HepG2 (cell line): ENCODE measurements around the gene TPH1. TPM values are rescaled to one million over a fixed set of nuclear protein-coding genes. Genes with fewer than 3 reads are reported as not detected.

ENCODE experiments used
- ELF1 ChIP-seq: sonication (generic); formaldehyde crosslinking; IDR thresholded peaks from 2 replicates; pipeline ENCODE4 v1.4.0; 2020; ENCODE audit warnings: missing genetic modification reagents
- GATAD2A ChIP-seq: IDR thresholded peaks from 2 replicates; pipeline ENCODE4 v1.6.1; 2016
- KAT2B ChIP-seq: fragments of 150-350 bp; IDR thresholded peaks from 2 replicates; pipeline ENCODE4 v1.6.1; 2014; ENCODE audit warnings: low read depth, low read length, borderline replicate concordance
- KLF11 ChIP-seq: IDR thresholded peaks from 2 replicates; pipeline ENCODE4 v1.6.1; 2016; ENCODE audit warnings: missing compliant biosample characterization
- KMT2B ChIP-seq: IDR thresholded peaks from 2 replicates; pipeline ENCODE4 v1.6.1; 2016; ENCODE audit warnings: missing genetic modification reagents, missing compliant biosample characterization
- PHF20 ChIP-seq: sonication (generic); formaldehyde crosslinking; IDR thresholded peaks from 2 replicates; pipeline ENCODE4 v1.5.0; 2020; ENCODE audit warnings: mild to moderate bottlenecking, missing genetic modification reagents
- SIX4 ChIP-seq: sonication (generic); formaldehyde crosslinking; IDR thresholded peaks from 2 replicates; pipeline ENCODE4 v1.4.0; 2020; ENCODE audit warnings: missing genetic modification reagents
- TEAD3 ChIP-seq: optimal IDR thresholded peaks from 2 replicates; pipeline ENCODE3; 2016; ENCODE audit warnings: borderline replicate concordance
- polyA plus RNA-seq, 8 experiments: library from polyadenylated mRNA; depleted of rRNA in 3 of 8; stranded (reverse) in 7 of 8; unstranded in 1 of 8; fragments of >200 nt; fragmentation: Illumina TruSeq in 4 of 8; extraction: Trizol in 4 of 8; gene quantifications; 2 replicates each; pipeline versions ENCODE4 v1.2.1 to v1.2.3, GENCODE V29; 2011 to 2016; ENCODE audit warnings: low read depth in 4 of 8, missing spikeins in 1 of 8, mixed read lengths in 1 of 8; ENCODE audit not compliant: insufficient read depth in 1 of 8
- total RNA-seq, 5 experiments: library from RNA; depleted of rRNA; stranded (reverse); fragments of >200 nt; fragmentation: Illumina TruSeq; extraction: Trizol; gene quantifications; 2 replicates each; pipeline ENCODE4 v1.2.3, GENCODE V29; 2016; ENCODE audit warnings: low read depth in 1 of 5
- TF ChIP-seq, protein P1 (sequence below): sonication (generic); formaldehyde crosslinking; IDR thresholded peaks from 2 replicates; pipeline ENCODE4 v1.4.0; 2020; ENCODE audit warnings: missing genetic modification reagents, borderline replicate concordance
- TF ChIP-seq, protein P2 (sequence below): sonication (generic); formaldehyde crosslinking; IDR thresholded peaks from 2 replicates; pipeline ENCODE4 v1.5.1; 2020; ENCODE audit warnings: mild to moderate bottlenecking, moderate library complexity, missing genetic modification reagents
- TF ChIP-seq, protein P3 (sequence below): sonication (generic); formaldehyde crosslinking; conservative IDR thresholded peaks from 2 replicates; pipeline ENCODE4 v1.8.0; 2022; ENCODE audit warnings: mild to moderate bottlenecking, moderate library complexity, missing genetic modification reagents
- TF ChIP-seq, protein P4 (sequence below): sonication (generic); formaldehyde crosslinking; conservative IDR thresholded peaks from 2 replicates; pipeline ENCODE4 v1.4.0; 2020; ENCODE audit warnings: mild to moderate bottlenecking, missing genetic modification reagents, moderate library complexity
- TF ChIP-seq, protein P5 (sequence below): sonication (generic); formaldehyde crosslinking; conservative IDR thresholded peaks from 2 replicates; pipeline ENCODE4 v1.4.0; 2020; ENCODE audit warnings: missing genetic modification reagents
- TF ChIP-seq, protein P6 (sequence below): IDR thresholded peaks from 2 replicates; pipeline ENCODE4 v1.6.1; 2016; ENCODE audit warnings: missing compliant biosample characterization, missing genetic modification reagents, borderline replicate concordance

The TPH1 gene
- total and polyA plus RNA-seq, 2 of the 13 experiments (the other 11 are each of a cell fraction or from before 2014, with no cell fraction given) = 0.26 to 0.53 TPM

DNA sequence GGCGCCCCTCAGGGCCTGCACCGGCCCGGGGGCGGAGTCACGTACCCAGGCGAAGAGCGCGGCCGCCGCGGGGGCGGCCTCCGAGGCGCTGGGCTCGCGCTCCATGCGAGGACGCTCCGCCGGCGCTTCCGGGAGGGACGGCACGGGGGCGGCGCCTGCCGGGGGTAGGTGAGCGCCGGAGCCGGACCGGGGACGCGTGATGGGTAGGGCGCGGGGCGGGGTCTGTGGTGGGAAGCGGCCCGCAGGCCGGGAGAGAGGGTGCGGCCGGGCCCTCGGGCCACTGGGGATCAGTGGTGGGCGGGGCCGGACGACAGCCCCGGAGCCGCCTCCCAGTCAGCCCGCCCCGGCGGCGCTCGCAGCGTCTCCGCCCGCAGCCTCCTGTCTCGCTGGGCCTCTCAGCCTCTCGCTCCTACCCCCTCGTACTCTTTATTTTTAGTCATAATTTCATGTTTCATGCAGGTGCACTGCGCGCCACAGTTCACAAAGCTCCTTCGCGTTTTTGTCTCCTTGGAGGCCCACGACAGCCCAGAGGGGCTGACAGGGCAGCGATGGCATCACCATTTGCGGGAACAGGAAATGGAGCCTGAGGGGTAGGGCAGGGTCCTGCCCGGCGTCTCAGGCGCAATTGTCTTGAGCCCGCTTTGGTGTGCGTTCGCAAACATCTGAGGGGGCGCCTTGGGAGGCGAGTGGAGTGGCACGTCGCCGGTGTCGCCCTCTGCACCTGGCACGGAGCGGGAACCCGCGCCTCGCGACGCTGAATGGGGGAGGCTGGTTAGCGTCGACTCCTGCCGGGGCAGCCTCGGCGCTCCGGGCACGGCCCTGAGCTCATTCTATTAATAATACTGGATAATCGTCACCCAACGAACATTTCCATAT lies 32.9 kb downstream of the TPH1 start, which contains the start of gene SERGEF (continued):
- TF ChIP-seq, protein P1, sequence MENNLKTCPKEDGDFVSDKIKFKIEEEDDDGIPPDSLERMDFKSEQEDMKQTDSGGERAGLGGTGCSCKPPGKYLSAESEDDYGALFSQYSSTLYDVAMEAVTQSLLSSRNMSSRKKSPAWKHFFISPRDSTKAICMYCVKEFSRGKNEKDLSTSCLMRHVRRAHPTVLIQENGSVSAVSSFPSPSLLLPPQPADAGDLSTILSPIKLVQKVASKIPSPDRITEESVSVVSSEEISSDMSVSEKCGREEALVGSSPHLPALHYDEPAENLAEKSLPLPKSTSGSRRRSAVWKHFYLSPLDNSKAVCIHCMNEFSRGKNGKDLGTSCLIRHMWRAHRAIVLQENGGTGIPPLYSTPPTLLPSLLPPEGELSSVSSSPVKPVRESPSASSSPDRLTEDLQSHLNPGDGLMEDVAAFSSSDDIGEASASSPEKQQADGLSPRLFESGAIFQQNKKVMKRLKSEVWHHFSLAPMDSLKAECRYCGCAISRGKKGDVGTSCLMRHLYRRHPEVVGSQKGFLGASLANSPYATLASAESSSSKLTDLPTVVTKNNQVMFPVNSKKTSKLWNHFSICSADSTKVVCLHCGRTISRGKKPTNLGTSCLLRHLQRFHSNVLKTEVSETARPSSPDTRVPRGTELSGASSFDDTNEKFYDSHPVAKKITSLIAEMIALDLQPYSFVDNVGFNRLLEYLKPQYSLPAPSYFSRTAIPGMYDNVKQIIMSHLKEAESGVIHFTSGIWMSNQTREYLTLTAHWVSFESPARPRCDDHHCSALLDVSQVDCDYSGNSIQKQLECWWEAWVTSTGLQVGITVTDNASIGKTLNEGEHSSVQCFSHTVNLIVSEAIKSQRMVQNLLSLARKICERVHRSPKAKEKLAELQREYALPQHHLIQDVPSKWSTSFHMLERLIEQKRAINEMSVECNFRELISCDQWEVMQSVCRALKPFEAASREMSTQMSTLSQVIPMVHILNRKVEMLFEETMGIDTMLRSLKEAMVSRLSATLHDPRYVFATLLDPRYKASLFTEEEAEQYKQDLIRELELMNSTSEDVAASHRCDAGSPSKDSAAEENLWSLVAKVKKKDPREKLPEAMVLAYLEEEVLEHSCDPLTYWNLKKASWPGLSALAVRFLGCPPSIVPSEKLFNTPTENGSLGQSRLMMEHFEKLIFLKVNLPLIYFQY (CRISPR knock-in tag) = peak; percentile 45; the same call in 1 of the 2 replicates
- TF ChIP-seq, protein P2, sequence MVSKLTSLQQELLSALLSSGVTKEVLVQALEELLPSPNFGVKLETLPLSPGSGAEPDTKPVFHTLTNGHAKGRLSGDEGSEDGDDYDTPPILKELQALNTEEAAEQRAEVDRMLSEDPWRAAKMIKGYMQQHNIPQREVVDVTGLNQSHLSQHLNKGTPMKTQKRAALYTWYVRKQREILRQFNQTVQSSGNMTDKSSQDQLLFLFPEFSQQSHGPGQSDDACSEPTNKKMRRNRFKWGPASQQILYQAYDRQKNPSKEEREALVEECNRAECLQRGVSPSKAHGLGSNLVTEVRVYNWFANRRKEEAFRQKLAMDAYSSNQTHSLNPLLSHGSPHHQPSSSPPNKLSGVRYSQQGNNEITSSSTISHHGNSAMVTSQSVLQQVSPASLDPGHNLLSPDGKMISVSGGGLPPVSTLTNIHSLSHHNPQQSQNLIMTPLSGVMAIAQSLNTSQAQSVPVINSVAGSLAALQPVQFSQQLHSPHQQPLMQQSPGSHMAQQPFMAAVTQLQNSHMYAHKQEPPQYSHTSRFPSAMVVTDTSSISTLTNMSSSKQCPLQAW = peak; percentile 65; the same call in 1 of the 2 replicates
- TF ChIP-seq, protein P3, sequence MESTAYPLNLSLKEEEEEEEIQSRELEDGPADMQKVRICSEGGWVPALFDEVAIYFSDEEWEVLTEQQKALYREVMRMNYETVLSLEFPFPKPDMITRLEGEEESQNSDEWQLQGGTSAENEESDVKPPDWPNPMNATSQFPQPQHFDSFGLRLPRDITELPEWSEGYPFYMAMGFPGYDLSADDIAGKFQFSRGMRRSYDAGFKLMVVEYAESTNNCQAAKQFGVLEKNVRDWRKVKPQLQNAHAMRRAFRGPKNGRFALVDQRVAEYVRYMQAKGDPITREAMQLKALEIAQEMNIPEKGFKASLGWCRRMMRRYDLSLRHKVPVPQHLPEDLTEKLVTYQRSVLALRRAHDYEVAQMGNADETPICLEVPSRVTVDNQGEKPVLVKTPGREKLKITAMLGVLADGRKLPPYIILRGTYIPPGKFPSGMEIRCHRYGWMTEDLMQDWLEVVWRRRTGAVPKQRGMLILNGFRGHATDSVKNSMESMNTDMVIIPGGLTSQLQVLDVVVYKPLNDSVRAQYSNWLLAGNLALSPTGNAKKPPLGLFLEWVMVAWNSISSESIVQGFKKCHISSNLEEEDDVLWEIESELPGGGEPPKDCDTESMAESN (CRISPR knock-in tag) = no peak
- TF ChIP-seq KLF11 (CRISPR knock-in tag) = peak; percentile 4; the same call in 1 of the 2 replicates
- peak; percentile 18 for TF ChIP-seq TEAD3 (CRISPR knock-in tag)
- peak; percentile 32; the same call in 1 of the 2 replicates for TF ChIP-seq ELF1
- TF ChIP-seq, protein P4, sequence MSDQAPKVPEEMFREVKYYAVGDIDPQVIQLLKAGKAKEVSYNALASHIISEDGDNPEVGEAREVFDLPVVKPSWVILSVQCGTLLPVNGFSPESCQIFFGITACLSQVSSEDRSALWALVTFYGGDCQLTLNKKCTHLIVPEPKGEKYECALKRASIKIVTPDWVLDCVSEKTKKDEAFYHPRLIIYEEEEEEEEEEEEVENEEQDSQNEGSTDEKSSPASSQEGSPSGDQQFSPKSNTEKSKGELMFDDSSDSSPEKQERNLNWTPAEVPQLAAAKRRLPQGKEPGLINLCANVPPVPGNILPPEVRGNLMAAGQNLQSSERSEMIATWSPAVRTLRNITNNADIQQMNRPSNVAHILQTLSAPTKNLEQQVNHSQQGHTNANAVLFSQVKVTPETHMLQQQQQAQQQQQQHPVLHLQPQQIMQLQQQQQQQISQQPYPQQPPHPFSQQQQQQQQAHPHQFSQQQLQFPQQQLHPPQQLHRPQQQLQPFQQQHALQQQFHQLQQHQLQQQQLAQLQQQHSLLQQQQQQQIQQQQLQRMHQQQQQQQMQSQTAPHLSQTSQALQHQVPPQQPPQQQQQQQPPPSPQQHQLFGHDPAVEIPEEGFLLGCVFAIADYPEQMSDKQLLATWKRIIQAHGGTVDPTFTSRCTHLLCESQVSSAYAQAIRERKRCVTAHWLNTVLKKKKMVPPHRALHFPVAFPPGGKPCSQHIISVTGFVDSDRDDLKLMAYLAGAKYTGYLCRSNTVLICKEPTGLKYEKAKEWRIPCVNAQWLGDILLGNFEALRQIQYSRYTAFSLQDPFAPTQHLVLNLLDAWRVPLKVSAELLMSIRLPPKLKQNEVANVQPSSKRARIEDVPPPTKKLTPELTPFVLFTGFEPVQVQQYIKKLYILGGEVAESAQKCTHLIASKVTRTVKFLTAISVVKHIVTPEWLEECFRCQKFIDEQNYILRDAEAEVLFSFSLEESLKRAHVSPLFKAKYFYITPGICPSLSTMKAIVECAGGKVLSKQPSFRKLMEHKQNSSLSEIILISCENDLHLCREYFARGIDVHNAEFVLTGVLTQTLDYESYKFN (CRISPR knock-in tag) = peak; percentile 56; the same call in 1 of the 2 replicates
- no peak; the same call in 1 of the 2 replicates for TF ChIP-seq PHF20 (CRISPR knock-in tag)
- TF ChIP-seq, protein P5, sequence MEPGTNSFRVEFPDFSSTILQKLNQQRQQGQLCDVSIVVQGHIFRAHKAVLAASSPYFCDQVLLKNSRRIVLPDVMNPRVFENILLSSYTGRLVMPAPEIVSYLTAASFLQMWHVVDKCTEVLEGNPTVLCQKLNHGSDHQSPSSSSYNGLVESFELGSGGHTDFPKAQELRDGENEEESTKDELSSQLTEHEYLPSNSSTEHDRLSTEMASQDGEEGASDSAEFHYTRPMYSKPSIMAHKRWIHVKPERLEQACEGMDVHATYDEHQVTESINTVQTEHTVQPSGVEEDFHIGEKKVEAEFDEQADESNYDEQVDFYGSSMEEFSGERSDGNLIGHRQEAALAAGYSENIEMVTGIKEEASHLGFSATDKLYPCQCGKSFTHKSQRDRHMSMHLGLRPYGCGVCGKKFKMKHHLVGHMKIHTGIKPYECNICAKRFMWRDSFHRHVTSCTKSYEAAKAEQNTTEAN (CRISPR knock-in tag) = peak; percentile 20; the same call in 1 of the 2 replicates
- TF ChIP-seq SIX4 = no peak
- TF ChIP-seq KMT2B (CRISPR knock-in tag) = peak; percentile 77
- peak; percentile 22; the same call in 1 of the 2 replicates for TF ChIP-seq GATAD2A (CRISPR knock-in tag)
- no peak for TF ChIP-seq KAT2B
- TF ChIP-seq, protein P6, sequence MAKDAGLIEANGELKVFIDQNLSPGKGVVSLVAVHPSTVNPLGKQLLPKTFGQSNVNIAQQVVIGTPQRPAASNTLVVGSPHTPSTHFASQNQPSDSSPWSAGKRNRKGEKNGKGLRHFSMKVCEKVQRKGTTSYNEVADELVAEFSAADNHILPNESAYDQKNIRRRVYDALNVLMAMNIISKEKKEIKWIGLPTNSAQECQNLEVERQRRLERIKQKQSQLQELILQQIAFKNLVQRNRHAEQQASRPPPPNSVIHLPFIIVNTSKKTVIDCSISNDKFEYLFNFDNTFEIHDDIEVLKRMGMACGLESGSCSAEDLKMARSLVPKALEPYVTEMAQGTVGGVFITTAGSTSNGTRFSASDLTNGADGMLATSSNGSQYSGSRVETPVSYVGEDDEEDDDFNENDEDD = peak; percentile 91
